HG03571 (cell line): ENCODE data around the gene MTMR2.
"Not testable (repeated sequence)": the region's sequence is repeated elsewhere in the genome, so short reads cannot be mapped to it uniquely, and the experiment has no call there.

Experiments used
- ATAC-seq: cut with Tn5 transposase; IDR thresholded peaks from one replicate; pipeline ENCODE4 v1.9.1; 2021; ENCODE audit not compliant: unreplicated experiment

The MTMR2 gene

DNA sequence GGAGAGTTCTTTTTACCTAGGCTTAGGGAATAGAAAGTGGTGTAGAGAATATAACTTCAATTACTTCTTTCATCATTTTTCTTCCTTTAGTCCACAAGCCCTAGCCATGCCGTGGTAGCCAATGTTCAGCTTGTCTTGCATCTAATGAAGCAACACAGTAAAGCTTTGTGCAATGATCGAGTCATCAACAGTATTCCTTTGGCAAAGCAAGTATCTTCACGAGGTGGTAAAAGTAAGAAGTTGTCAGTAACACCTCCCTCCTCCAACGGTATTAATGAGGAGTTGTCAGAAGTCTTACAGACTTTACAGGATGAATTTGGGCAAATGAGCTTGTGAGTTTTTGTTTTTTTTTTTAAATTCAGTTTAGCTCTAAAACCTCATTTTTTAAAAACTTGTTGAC lies 96.2 kb downstream of the MTMR2 start:
- no peak for ATAC-seq

DNA sequence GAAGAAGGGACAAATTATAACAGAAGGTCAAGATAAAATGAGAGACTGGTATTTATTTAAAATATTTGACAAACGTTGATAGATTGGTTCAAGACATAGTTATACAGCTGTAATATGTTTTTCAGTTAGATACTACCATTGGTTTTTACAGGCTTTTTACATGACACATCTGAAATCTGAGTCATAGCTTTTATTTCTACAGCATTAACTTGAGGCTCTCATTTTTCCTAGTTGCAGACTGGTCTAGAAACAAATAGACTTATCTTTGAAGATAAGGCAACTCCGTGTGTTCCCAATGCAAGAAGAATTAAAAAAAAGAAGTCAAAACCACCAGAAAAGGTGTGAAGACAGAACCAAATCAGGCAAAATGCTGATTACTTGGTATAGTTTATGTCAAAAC lies 102.3 kb downstream of the MTMR2 start:
- ATAC-seq = no peak

DNA sequence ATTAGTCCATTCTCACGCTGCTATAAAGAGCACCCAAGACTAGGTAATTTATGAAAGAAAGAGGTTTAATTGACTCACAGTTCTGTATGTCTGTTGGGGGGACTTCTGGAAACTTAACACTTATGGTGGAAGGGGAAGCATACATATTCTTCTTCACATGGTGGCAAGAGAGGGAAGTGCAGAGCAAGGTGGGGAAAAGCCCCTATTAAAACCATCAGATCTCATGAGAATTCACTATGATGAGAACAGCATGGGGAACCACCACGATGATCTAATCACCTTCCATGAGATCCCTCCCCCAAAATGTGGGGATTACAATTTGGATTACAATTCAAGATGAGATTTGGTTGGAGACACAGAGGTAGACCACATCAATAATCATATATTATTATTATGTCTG lies 107.9 kb downstream of the MTMR2 start:
- ATAC-seq = no peak

DNA sequence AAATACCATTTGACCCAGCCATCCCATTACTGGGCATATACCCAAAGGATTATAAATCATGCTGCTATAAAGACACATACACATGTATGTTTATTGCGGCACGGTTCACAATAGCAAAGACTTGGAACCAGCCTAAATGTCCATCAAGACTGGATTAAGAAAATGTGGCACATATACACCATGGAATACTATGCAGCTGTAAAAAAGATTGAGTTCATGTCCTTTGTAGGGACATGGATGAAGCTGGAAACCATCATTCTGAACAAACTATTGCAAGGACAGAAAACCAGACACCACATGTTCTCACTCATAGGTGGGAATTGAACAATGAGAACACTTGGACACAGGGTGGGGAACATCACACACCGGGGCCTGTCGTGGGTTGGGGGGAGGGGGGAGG lies 112.9 kb downstream of the MTMR2 start:
- not testable (repeated sequence) for ATAC-seq

DNA sequence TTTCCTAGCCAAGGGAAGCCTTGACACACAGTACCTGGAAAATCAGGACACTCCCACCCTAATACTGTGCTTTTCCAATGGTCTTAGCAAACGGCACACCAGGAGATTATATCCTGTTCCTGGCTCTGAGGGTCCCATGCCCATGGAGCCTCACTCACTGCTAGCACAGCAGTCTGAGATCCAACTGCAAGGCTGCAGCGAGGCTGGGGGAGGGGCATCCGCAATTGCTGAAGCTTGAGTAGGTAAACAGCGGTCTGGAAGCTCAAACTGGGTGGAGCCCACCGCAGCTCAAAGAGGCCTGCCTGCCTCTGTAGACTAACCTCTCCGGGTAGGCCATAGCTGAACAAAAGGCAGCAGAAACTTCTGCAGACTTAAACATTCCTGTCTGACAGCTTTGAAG lies 117.4 kb downstream of the MTMR2 start:
- not testable (repeated sequence) for ATAC-seq

DNA sequence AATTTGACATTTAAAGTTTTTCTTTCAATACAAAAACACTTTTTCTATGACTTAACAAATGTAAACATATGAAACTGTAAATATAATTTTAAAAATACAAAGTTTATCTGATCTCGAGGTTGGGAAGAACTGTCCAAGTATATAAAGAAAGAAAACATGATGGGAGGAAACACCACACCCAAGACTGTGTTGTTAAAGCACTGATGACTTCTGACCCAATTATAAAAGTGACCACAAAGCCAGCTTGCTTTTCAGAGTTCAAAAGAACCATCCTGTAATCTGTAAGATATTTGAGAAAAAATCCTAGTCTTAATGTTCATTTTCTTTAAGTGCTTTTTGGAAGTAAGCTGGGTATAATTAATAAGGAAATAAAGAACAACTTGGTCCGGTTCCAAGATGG lies 118.0 kb downstream of the MTMR2 start:
- no peak for ATAC-seq

DNA sequence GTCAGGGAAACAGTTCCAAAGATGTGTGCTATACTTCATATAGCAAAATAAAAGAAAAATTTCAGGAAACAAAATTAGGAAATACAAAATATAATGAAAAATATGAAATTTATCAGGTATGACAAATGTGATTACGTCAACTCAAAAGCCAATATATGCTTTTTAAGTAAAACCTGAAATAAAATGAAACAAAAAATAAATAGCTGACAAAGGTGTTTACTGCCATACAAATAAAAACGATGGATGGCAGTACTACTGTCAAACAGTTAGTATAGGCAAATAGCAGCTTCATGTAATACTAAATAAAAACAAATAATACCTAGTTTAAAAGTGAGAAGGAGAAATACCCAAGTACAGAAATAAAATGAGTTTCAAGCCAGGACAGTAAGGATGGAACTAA lies 119.9 kb downstream of the MTMR2 start:
- ATAC-seq = no peak

DNA sequence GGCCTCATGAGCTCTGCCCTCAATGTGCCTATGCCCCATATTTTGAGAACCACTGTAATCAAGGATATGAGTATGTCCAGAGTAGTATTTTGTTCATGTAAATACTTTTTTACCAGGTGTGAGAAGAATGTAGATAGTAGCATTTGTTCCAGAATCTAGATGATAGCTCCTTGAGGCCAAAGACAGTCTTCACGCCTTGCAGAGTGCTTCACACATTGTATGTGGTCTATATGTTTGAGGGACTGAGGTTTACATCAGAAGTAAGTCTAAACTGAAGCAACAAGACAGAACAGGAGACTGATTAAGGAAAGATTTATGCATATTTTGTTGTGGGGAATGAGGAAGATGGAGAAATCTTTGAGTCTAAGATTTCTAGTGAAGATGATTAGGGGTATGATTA lies 121.1 kb downstream of the MTMR2 start:
- no peak for ATAC-seq

DNA sequence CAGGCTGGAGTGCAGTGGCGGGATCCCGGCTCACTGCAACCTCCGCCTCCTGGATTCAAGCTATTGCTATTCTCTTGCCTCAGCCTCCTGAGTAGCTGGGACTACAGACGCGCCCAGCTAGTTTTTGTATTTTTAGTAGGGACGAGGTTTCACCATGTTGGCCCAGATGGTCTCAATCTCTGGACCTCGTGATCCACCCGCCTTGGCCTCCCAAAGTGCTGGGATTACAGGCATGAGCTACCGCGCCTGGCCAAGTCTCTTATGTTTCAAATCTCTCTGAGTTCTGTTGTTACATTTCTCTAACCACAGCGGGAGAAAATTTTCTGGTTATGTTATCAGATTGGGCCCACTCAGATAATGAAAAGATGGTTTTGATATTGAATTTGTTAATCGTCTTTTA lies 123.5 kb downstream of the MTMR2 start:
- no peak for ATAC-seq

DNA sequence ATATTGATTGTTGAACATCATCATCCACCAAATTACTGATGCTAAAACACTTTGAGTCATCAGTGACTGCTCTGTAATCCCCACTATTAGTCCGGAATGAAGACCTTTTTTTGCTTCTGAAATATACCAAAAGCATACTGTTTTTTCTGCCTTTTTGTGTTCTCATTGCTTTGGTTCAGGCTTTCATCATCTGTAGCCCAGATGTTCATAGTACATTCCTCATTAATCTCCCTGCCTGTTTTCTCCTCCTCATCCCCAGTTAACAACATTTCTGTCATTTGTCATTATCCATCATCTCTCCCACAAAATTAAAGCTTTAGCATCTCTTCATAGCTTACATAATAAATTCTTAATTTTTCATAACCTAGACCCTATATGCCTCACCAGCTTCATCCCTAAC lies 124.4 kb downstream of the MTMR2 start:
- no peak for ATAC-seq

DNA sequence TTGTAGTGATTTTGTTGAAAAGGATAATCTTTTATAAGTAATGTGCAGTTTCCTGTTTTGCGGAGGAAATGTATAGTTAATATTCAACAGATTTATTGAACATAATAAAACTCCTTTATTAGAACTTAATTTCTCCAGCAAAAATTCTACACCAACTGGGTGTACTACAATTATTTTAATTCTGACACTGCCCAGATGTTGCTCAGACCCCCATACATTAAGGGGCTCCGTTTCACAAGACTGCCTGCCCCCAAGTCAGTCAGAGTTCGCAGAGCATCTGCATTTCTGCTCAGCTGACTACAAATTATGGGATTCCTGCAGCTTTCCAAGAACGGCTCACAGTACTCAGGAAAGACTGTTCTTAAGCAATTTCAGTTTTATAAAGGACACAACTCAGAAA lies 127.4 kb downstream of the MTMR2 start:
- no peak for ATAC-seq

DNA sequence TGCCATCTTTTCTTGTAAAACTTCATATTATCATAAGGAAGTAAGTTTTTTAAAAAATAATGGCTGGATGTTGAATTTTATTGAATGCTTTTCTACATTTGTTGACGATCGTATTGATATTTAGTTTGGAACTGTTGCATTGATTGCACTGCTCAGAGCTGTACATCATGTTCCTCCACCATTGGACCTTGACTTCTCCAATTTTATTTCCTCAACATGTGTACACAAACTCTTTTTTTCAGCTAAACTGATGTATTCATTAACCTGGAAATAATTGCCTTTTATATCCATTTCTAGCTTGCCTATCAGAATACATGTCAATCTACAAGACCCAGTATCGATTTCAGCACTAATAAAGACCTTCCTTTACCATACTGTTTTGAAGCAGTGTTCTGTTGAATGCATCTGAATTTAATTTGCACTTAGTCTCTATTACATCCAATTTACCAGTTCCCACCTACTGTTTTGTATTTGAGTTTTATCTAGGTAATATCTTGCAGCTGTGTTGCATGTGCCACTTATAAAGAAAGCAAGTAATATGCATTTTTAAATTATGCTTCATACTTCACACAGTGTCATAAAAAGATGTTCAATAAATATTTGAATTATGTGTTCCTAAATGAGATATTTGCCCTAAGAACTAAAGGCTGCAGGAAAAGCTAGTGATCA lies 128.1 kb downstream of the MTMR2 start:
- ATAC-seq = no peak

DNA sequence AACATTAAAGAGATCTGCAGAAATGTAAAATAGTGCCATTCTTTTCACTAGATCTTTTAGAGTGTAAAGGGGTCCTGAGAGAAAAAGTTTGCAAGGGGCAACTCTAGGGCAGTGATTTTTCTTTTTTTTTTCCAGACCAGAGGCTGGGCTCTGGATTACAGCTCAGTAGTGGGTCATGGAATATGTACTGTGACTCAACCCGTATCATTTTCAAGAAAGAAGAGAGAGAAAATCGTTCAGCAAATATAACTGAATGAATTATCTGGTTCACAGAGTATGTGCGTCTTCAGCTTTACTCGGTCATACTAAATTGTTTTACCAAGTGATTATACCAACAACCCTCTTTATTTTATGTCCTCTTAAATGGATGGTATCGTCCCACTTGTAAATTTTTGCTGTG lies 129.8 kb downstream of the MTMR2 start:
- ATAC-seq = no peak

DNA sequence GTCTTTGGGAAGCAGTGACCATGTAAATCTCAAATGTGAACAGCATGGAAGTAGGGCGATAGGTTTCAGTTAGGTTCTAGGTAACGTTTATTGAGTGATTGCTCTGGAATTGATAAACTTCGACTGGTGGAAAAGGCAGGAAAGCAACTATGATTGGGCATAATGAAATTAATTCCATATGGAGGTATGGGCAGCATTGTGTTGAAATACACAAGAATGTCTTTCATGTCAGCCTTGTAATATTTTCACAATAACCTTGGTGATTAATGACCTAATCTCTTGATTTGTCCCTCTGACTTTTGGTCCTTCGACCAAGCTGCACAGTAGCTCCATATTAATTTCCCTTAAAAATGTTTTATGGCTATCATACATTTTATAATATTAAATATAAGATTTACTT lies 130.8 kb downstream of the MTMR2 start:
- ATAC-seq = no peak

DNA sequence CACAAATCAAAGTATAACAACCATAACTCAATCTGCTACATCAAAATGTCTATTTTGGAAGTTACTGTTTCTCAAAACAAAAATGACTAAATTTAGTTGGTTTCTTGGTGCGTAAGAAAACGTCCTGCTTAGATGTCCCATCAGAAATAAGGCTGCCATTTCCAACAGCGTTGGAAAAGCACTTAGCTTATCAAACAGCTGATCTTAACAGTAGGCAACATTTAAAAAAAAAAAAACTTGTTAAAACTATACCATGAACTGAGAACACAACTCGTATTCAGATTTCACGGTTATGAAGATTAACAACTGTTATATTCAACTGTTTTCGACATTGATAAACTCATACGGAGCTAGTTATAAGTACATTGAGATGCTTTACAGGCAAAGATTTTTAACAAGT lies 131.2 kb downstream of the MTMR2 start:
- ATAC-seq = no peak

DNA sequence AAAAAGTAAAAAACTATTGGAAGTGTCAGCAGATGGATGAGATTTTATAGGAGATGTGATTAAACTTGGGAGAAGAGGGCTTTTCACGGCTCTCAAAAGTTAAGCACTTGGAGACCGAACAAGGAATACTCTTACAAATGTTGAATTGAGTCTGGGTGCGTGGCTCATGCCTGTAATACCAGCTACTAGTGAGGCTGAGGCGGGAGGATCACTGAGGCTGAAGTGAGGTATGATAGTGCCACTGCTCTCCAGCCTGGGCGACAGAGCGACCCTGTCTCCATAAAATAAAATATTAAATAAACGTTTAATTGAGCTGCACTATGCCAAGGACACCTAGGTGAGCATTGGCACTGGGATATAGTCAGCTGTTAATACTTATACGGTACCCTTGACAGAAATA lies 131.7 kb downstream of the MTMR2 start:
- ATAC-seq = no peak

DNA sequence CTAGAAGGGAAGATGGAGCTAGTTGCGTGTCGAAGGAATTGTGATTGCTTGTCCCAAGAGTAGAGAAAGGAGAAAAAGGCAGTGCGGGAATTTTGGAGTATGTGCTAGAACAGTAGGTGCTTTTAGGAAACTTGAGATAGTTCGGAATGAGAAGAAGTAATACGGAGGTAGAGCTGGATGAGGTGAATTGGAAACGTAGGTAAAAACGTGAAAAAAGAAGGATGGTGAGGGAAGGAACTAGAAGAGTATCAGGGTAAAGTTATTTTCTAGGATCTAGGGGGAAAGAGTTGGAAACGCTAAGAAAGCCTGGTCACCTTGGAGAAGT lies 132.2 kb downstream of the MTMR2 start:
- ATAC-seq = no peak

DNA sequence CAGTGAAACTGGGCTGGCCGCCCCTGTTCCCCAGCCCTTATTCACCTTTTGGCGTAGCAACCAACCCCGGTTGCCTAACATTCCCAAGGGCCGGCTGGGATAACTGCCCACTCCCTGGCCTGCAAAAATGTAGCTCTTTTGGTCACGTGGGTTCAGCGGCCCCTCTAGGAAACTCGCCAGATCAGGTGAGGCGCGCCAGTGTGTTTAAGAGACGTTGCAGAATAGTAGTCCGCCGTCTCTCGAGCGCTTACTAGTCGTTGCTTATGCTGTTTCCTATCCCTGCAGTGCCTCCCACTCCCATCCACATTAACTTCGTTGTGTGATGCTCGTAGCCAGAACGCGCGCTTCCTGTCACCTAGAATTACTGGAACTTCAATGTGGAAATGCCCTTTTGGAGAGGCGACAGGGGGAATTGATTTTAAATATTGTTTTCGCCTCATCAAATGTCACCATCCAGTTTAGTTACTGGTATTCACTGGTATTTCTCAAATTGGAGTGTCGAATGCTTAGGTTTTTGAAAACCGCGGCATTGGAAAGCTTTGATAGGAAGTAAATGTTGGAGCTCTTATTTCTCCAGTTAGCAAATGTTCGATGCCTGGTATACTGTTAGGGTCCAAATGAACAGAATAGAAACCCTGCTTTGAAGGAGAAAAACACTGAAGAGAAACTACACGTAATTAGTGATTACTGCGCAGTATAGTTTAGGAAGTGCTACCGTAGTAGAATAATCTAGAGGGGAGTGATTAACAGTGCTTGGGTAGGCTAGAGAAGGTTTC lies 132.8 kb downstream of the MTMR2 start:
- ATAC-seq = no peak

DNA sequence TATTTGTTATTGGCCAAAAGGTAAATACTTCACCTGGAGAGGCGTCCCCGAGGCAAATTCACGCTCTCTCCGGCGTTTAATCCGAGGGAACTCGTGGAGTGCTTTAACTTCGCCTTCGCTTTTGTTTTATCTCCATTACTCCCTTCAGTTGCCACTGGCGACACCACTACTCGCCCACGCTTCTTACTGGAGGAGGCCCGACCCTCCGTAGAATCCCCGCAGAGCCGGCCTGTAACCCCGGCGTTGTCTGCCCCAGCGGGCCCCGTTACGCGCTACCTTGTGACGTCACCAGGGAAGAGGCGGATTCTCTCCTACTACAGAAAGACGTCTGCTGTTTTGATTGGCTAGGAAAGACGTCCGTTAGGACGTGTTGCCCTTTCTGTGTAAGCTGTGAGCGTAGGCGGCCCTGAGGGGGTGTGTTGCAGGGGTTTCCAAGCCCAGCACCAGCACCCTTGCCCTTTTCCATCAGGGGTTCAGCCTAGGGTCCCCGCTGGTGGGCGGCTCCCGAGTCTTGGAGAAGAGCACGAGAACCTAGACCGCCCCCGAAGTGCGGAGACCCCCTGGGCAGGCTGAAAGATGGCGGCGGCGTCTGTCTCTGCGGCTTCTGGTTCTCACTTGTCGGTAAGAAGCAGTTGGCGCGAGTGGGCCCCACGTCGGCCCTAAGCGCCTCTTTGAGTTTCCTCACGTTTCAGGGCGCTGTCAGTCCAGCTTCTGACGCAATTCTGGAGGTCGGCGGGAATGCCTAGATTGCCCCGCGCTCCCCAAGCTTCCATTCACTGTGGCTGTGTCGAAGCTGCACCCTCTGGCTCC lies 133.6 kb downstream of the MTMR2 start, which contains the start of gene CEP57:
Gene CEP57, plus strand, starts transcription at position 376 of the 810 bp plus-strand sequence. Its CDS starts 201 bp downstream, at position 577.
- peak; percentile 61 for ATAC-seq

DNA sequence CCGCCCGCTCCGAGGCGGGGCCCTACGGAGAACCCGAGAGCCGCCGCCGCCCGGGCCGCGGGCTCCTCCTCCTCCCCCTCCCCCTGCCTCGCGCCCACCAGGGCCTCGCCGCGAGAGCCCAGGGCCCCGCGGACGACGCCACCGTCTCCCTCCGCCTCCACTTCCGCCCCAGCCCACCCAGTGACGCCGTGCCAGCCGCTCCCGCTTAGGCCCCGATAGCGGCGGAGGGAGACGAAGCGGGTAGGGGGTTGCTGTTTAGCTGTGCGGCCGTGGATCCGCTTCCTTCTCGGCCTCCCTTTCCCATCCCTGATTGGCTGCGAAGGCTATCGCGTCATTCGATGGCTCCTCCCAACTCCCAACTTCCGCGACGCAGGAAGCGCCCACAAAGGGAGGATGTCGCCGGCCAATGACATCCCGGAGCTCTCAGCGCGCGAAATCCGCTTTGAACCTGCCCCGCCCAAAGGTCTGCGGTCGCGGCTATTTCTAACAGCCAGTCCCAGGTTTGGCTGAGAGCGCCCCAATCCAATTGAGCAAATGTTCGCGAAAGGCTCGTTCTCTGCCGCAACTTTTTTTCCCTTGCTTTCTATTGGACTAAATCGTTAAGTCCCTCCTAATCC lies 134.3 kb downstream of the MTMR2 start, which contains the start of gene FAM76B:
Gene FAM76B, minus strand, starts transcription at position 277 of the 617 bp plus-strand sequence. CDS start 304 bp downstream, outside the sequence.
- peak; percentile 70 for ATAC-seq

DNA sequence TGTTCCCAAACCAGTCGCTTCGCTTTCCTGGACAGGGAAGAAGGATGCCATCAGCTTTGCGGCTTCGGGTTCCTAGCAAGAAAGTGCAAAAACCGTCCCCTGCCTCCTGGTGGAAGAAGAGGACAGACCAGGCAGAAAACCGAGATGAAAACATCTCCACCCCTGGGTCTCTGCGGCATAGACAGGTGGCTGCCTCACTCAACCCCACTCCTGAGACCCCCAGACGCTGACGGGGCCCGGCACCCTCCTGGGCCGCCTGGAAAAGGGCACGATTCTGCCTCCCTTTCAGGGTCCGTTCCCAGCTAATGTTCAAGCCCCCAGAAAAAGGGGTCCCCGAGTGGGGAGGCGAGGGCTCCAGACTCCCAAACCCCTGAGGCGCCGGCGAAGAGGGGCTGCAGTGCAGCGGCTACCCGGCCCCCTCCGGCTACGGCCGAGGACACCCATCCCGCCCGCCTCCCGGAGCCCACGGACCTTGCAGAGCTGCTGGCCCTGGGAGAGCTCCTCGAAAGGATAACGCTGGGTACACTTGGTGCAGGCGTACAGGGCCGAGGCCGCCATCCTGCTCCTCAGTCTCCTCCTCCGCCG lies 134.9 kb downstream of the MTMR2 start:
- ATAC-seq = no peak
